Right kidney (tissue), 1 donor: ENCODE measurements around the gene RASSF3.
A peak's percentile ranks its signal among the peaks of the same experiment; 100 is the strongest.

Experiments used
- DNase-seq: peaks from one replicate; pipeline ENCODE4 v3.0.0-alpha.2; 2016

RASSF3 gene

DNA sequence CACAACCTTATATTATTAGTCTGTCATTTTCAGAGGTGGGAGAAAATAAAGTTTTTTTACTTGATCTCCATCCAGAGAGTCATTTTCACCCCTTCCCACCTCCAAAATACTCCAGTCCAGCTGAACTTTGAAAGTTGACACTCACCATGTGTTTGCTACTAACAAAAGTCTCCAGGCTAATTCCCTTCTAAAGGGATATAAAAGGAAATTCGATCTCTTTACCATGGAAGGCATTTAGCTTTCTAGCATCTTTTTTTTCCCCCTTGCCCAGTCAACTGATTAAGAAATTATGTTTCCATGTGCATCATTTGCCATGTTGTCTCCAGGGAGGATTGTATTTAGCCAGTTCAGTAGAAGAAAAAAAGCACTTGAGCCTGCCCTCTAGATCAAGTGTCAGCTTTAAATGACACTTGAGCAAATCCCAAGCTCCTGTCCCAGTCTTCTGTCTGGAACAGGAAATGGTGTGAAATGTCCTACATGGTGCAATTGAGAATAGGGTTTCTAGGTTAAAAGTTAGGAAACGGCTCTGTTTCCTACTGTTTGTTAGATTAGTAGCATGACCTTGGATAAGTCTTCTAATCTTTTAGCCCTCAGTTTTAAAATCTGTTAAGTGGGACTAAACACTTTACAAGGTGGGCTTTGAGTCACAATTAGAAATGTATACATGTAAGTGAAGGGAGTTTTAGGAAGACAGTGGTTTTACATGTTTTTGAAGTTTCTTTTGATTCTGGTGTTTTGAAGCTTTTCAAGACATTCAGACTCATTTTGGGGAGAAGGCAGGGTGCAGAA, 81.7 kb downstream of the RASSF3 start:
- DNase-seq: peak; percentile 52

DNA sequence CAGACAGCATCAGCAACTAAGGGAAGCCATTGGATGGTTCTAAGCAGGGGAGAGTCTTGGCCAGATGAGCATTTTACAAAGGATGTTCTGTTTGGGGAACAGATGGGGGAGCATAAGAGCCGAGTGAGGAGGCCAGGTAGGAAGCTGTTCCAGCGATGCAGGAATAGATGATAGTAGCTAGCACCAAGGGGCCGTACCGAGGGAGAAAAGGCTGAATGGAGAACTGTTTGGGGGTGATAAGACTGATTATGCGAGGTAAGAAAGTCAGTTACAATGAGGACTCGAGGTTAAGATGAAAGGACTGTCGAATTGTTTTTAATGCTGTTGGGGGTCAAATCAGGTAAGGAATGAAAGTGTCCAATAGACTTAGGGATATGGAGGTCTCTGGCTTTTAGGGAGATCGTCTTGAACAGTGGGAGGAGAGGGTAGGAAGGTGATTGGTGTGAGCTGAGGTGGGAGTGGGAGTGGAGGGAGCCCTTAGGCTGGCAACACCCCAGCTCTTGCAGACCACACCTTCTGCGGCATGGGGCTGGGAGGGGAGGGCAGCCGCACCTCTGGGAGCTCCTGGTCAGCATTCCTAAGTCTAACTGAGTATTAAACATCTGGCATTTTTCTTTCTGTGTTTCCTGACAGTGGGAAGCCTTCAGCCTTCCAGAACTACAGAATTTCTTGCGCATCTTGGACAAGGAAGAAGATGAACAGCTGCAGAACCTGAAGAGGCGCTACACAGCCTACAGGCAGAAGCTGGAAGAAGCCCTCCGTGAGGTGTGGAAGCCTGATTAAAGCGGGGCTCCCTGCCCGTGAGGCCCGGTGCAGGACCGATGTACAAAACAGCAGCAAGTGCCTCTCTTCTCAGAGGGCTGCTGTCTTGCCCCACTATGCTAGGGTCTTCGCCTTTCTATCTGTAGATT, 84.1 kb downstream of the RASSF3 start:
- no peak for DNase-seq

DNA sequence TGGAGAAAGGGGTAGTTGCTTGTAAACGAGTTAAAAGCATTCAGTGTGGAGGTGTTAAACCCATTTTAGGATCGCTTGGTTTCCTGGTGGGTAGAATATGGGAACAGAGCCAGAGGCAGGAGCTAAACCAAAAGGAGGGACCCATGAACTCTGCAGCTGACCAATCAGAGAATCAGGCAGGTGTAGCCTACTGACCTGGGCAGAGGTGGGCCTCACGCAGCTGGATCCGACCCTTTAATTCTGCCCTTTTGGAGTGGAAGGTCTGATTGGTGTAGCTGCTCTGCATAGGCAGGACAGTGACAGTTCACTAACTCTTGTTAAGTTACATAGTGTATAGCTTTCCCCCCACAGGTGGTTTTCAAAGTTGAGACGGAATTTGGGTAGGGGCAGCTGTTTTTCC, 85.3 kb downstream of the RASSF3 start:
- DNase-seq: no peak

DNA sequence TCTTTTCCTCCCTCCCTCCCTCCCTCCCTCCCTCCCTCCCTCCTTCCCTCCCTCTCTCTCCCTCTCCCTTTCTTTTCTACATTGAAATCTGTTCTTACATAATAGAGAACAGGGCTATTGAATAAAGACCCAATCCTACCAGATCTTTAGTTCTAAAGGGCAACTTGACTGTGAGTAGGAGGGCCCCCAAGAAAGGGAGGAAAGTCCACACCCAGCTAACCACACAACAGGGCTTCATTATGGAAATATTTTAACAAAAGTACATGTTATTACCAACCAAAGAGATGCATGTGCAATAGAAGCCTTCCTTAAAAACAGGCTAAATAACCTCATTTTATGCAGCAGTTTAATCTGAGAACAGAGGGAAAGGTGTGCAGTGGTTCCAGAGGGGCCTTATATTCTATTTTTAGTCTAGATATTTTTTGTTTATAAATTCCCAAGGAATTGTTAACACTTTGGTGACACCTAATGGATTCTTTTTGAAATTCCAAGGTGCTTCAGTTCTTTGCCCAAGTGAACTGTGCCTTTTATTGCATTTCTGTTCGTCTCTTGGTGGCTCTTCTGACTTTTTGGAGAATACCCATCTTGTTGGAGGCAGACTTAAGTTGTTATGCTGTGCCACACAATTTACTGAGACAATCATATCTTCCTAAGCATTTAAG, 85.9 kb downstream of the RASSF3 start:
- DNase-seq: no peak

DNA sequence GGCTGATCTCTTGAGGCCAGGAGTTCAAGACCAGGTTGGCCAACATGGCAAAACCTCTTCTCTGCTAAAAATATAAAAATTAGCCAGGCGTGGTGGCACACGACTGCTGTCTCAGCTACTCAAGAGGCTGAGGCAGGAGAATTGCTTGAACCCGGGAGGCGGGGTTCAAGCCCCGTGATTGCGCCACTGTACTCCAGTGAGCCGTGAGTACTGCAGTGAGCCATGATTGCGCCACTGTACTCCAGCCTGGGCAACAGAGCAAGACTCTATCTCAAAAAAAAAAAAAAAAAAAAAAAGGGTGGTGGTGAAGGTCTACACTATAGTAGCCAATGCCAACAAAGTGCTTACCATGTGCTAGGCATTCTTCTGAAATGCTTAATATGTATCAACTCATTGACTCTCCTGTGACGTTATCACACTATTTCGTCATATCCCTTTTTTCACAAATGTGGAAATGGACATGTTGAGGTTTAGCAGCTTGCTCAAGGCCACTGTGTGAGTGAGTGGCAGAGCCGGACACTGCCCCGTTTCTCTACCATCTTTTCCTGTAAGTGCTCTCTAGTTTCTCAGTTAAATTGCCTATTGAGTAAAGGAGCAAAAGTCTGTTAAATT, 89.3 kb downstream of the RASSF3 start:
- DNase-seq: no peak

DNA sequence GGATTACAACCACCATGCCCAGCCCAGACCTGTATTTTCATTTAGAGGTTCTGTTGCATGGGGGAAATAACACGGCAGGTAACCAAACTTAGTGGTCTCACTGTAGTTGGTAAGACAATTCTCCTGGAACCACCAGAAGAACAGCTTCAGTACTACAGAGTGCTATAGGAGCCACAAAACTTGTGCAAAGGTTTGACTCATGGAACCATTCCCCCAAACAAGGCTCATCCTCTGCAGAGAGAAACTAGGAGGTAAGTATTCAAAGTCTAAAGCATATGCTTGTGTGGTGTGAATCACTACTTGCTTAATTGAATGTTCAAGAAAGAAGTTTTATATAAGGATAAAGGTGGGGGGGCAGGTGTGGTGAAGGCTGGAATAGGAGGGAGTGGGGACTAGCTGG, 90.2 kb downstream of the RASSF3 start:
- DNase-seq: no peak

DNA sequence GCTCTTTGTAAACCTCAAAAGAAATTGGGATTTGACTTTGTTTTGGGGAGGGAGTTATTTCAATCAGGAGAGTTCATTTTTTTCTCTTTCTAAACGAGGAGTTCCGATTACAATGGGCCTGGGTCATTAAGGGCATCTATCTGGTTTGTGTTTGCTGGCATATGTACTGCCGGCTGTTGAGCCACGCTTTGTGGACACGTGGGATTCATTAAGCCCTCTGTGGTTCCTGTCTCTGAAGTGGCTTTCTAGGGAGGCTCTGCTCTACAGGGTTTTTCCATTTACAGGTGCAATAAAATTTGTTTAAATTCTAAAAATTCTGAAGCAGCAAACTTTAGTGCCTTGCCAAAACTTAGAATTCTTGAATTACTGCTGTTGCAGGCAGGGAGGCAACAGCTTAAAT, 91.0 kb downstream of the RASSF3 start:
- no peak for DNase-seq

DNA sequence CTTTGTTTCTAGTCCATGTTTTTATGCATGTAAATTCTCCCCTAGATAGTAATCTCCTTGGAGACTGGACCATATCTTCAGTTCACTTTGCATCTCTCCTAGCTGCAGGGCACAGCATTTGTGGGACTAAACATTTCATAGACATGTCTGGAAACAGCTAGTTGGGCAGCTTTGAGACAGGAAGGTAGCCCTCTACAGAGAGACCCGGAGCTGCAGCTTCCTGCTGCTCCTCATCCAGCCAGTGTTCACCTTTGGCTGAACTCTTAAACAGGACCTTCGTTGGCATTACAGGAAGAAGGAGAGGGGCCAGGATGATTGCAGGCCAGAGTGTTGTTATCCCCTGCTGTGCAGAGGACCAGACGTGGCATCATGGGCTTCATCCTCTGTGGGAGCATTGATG, 96.0 kb downstream of the RASSF3 start:
- DNase-seq: no peak

DNA sequence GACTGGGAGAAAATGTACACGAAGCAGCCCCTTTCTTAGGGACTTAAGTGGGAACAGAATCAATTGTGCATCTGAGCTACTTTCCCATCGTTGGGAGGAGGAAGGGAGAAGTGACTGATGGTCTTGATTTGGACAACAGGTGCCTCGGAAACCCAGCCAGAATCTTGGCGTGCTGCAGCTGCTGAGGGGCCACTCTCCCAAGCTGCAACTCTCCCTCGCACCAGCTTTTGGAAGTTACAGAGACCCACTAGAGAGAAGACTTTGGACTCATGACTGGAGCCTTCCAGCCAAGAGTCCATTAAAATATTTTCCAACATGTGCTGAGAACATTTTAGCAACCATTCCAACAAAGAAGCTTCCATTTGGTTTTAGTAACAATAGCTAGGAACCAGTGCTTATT, 96.6 kb downstream of the RASSF3 start:
- no peak for DNase-seq

DNA sequence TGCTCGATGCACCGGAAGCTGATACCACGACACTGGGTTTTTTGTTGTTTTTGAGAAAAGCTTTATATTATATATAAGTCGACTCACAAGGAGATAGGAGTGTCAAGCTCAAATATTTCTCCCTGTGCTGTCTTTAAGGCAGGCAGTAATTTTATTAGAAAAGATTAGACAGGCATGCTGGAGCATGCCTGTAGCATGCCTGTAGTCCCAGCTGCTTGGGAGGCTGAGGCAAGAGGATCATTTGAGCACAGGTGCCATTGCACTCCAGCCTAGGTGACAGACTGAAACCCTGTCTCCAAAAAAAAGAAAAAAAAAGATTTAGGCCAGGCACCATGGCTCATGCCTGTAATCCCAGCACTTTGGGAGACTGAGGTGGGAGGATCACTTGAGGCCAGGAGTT, 97.1 kb downstream of the RASSF3 start:
- no peak for DNase-seq

DNA sequence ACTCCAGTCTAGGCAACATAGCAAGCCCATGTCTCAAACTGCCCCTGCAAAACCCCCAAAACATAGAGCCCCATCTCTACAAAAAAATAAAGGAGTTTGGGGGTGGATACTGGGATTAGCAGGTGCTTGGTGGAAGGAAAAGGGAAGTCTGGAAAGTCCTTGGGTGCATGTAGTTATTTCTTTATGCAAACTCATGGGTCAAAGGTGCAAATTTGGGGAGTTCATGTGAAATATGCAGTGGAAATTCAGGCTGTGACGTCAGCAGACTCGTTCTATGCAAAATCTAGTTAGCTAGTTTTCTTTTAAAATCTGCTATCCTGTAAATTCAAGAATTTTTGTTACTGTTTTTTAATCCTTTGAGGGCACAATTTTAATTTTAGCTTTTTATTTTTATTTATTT, 97.6 kb downstream of the RASSF3 start:
- DNase-seq: no peak

DNA sequence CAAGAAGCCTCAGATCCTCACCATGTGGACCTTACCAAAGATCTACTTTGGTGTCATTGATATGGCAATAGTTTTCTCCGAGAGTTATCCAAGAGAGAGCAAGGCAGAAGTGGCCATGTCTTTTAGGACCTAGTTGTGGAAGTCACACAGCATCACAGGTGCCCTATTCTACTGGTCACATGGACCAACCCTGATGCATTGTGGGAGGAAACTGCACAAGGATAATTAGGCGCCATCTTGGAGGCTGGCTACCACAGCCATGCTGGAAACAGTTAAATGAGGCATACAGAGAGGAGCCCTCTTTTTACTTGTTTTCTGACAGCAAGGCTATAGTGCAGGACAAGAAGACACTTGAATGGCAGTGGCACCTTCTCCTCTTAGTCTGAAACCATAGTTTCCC, 99.1 kb downstream of the RASSF3 start:
- no peak for DNase-seq

DNA sequence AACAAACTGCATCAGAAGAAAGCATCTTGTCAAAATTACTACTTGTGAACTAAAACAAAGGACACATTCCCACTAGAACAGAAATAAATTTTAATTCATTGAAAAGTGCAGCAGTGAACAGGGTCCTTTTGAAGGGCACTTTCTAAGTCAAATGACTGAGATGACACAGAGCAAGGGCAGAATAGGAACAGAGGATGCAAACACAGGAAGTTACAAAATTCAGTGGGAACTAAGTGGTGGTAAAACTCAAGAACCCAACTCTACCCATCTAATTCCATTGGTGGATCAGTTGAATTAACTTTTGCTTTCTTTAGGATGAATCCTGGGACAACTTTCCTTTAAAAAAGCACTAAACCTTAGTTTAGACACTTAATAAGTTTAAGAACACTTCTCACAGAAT, 103.1 kb downstream of the RASSF3 start:
- no peak for DNase-seq

DNA sequence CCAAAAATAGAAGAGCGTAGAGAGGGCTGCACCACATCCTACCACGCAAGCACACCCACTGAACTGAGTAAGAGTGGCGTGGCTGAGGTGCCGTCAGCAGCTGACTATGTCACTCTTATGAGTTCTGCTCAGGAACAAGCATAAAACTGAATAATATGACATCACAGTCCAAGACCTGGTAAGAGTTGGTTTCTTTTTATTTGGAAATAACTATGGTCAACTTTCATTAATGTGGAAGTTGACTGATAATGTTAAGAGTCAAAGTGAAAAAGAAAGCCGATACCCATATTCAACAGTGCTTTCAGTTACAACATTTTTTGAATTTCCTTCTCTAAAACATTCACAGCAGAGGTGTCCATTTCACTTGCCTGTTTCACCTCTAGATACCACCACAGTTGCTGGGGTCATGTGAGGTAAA, 104.3 kb downstream of the RASSF3 start:
- DNase-seq: no peak

DNA sequence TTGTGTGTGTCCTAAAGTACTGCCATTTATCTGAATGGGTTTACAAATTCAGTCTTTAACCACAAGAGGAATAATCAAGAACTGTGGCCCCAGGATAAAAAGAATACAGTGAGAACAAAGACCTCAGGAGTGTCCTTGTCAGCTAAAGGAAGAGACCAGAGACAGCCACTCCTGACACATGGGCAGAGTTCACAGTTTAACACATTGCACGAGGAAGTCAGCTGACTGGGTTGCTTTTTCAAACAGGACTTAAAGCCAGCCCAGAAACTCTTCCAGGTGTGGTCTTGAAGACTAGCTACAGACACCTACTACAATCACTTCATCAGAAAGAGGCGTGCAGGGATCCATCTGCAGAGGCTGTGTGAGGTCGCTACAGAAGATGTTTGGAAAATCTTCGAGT, 106.1 kb downstream of the RASSF3 start:
- DNase-seq: no peak

DNA sequence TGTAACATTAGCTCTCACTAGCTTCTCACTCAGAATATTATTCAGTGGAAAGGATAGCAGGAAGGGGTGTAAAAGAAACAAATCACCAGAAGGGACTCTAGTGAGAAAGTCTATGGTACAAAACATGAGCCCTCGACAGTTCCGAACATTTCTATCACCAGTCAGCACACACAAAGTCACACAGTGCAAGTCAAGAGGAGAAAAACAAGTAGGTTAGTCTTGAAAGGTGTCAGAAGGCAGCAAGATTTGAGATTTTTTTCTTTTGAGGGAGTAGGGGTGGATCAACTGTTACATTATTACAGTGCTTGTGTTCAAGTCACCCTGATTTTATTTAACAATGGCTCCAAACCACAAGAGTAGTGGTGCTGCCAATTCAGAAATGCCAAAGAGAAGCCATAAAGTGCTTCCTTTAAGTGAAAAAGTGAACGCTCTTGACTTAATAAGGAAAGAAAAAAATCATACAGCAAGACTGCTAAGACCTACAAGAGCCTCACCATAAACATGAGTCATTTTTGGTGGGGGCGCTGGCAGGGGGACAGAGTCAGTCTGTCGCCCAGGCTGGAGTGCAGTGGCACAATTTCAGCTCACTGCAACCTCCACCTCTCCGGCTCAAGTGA, 106.7 kb downstream of the RASSF3 start:
- no peak for DNase-seq

DNA sequence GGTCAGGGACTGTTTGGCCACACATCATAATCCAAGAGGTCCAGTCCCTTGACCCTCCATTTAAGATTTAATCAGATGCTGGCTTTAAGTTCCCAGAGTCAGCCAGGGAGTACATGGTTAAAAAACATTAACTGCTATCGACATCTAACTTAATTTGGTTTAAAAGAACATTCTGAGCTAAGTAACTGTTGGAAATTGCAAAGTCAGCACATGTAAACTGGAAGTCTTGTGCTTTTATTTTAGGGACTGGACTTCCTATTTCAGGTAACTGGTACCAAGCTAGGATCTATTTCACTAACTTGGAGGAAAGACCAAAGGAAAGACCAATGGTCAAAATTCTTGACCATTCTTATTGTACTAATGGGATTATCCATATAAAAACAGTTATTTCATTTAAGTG, 108.4 kb downstream of the RASSF3 start:
- no peak for DNase-seq

DNA sequence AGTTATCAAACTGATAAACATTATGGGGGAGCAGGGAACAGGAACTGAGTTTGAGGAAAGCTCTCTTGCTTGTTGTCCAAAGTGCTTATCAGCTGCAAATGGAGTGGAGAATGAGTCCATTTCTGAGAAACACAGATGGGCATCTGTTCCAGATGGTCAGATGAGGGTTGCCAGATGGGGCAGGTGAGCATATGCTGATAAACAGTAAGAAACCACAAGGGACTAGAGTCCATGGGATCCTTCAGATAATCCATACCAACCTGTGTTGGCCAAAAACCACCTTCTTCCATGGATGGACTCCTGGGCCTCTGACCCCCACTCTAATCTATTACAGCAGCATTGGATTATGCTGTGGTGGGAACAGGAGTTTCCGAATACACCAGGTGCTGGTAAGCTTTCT, 110.6 kb downstream of the RASSF3 start:
- DNase-seq: no peak

DNA sequence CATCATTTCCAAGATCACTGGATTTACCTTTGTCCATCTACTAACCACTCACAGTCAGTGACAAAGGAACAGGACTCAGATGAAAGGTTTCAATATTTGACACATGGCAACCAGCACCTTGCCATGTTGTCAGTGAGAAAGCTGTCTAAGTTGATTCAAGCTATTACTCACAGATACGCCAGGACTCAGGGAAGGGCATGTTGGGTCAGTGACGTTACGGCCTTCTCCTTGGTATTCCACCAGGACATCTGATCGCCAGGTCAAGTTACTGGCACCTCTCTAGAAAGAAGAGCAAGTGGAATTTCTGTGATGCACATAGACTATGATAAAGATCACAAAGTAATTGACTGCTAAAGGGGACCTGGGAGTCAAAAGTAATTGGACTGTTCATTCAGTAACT, 112.5 kb downstream of the RASSF3 start:
- DNase-seq: no peak

DNA sequence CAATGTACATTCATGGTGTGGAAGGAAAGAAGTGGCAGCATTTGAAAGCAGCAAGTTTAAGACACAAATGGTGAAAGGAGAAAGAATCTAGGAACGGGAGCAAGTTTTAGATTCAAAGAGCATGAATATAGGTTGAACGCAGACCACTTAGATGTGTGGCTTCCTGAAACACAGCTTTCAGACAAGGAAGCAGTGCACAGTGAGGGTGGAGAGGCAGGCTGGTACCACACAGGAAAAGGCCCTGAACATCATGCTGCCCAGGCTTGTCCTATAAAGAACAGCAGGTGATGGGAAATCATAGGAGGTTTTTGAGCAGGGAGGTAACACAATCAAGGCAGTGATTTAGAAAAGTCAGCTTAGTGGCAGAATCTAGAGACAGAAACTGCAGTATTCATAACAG, 113.3 kb downstream of the RASSF3 start:
- DNase-seq: no peak

DNA sequence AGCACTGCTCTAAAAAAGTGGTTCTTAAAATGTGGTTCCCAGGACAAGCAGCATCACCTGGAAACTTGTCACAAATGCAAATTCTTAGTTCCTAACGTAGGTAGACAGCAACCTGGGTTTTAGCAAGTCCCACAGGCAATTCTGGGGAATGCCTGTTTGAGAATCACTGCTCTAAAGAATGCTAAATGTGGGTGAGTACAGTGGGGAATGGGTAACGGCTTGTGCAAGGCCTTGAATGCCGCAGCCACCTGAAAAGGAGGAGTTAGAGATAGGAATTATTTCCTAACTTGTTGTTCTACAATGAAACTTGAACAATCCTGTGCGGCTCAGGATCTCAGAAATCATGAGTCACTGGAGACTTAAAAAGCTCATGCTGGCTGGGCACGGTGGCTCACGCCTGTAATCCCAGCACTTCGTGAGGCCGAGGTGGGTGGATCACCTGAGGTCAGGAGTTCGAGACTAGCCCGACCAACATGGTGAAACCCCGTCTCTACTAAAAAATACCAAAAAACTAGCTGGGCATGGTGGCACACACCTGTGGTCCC, 114.0 kb downstream of the RASSF3 start:
- DNase-seq: no peak
